DOHH2 (cell line): ENCODE measurements around the gene RNF112.

Experiments
- CTCF ChIP-seq: fragments of 200-600 bp; sonication (generic); IDR thresholded peaks from one replicate; pipeline ENCODE4 v1.5.1; 2014; ENCODE audit warnings: antibody characterized with exemption, mild to moderate bottlenecking, low read depth, low read length; ENCODE audit not compliant: poor library complexity, severe bottlenecking
- EZH2phosphoT487 ChIP-seq: fragments of 200-600 bp; sonication (generic); IDR thresholded peaks from 2 replicates; pipeline ENCODE4 v1.6.1; 2017; ENCODE audit warnings: borderline replicate concordance, mild to moderate bottlenecking, antibody characterized with exemption, low read length, moderate library complexity, mixed read lengths

DNA sequence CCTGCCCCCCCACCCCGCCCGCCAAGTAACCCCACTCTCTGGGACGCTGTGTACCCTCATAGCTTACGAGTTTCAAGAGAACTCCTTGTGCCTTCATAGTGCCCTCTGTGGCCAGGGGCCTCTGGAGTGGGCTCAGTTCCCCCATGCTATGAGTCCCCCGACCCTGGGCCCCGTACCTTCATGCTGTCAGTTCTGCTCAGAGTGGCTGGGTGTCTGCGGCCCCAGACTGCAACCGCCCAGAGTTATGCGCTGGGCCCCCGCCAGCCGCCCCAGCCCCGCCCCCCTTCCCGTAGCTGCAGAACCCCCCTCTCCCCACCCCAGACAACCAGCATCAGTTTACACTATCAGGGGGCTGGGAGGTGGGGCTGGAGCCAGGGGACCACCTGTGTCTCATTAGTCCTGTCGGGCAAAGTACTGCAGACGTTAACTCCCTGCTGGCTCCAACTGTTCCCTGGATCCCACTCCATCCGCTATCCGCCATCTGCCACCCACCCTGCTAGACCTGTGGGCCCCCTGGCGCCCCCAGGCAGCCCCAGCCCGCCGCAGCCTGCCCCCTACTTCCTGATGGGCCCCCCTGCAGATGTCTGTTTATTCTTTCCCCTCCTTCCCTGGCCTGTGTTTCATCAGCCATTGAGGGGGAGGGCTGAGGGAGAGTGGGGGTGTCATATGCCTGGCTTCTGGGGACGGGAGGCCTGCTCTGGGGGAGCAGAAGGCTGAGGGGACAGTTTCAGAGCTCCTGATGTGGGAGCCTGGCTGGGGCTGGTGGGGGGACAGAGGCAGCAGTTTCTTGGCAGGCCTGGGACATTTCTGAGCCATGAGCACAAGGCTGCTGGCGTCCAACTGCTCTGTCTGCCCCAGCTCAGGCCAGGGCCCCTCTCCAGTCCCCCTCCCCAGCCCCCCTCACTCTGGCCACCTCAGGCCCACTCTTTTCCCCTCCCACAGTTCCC, 23.8 kb upstream of the RNF112 start, which contains the start of gene MFAP4:
- TF ChIP-seq CTCF, result no peak
- TF ChIP-seq EZH2phosphoT487, result no peak
